ENCODE results near the gene LOC101059915.
"Not testable (repeated sequence)": the region's sequence is repeated elsewhere in the genome, so short reads cannot be mapped to it uniquely, and the experiment has no call there.

LOC101059915 gene

DNA sequence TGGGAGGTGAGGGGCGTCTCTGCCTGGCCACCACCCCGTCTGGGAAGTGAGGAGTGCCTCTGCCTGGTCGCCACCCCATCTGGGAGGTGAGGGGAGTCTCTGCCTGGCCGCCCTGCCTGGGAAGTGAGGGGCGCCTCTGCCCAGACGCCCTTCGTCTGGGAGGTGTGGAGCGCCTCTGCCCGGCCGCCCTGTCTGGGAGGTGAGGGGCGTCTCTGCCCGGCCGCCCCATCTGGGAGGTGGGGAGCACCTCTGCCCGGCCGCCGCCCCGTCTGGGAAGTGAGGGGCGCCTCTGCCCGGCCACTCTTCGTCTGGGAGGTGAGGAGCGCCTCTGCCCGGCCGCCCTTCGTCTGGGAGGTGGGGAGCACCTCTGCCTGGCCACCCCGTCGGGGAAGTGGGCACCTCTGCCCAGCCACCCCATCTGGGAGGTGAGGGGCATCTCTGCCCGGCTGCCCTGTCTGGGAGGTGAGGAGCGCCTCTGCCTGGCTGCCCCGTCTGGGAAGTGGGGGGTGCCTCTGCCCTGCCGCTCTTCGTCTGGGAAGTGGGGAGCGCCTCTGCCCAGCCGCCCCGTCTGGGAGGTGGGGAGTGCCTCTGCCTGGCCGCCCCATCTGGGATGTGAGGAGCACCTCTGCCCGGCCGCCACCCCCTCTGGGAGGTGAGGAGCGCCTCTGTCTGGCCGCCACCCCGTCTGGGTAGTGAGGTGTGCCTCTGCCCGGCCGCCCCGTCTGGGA lies 8.9 kb downstream of the LOC101059915 start:
- not testable (repeated sequence) for DNase-seq; H3K4me3 Mint-ChIP-seq; H3K9me3 Mint-ChIP-seq; H3K27ac Mint-ChIP-seq; H3K36me3 Mint-ChIP-seq (ENCODE audit: low read depth); H3K4me1 Mint-ChIP-seq (ENCODE audit: low read depth)
- H3K27me3 Mint-ChIP-seq = peaks cover 52% of the 10 kb centered on the region

DNA sequence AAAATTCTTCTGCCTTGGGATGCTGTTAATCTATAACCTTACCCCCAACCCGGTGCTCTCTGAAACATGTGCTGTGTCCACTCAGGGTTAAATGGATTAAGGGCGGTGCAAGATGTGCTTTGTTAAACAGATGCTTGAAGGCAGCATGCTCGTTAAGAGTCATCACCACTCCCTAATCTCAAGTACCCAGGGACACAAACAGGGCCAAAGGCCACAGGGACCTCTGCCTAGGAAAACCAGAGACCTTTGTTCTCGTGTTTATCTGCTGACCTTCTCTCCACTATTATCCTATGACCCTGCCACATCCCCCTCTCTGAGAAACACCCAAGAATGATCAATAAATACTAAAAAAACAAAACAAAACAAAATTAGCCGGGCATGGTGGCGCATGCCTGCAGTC lies 9.8 kb downstream of the LOC101059915 start:
- not testable (repeated sequence) for H3K4me1 Mint-ChIP-seq (ENCODE audit: low read depth); H3K27ac Mint-ChIP-seq; H3K4me3 Mint-ChIP-seq; H3K36me3 Mint-ChIP-seq (ENCODE audit: low read depth); DNase-seq; H3K9me3 Mint-ChIP-seq
- H3K27me3 Mint-ChIP-seq = peaks cover 48% of the 10 kb centered on the region

DNA sequence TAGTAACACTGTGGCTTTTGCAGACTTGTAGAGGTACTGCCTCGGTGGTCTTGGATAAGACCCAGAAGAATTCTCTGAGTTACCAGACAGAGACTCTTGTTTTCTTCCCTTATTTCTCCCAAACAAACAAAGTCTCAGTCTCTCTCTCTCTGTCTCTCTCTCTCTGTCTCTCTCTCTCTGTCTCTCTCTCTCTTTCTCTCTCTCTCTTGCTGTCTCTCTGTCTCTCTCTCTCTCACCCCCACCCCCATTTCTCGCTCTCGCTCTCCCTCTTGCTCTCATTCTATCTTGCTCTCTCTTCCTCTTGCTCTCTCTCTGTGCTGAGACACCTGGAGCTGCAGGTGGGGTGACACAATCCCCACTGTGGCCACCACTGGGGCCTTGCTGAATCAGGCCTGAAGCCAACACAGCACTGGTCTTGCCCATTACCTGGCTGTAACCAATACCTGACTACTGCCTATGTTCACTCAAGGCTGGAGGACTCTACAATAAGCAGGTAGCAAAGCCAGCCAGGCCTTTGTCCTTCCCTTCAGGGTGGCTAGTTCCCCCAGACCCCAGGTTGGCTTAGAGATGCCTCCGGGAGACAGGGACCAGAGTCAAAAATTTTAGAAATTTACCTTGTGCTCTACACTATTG lies 12.3 kb downstream of the LOC101059915 start:
- H3K27me3 Mint-ChIP-seq = peaks cover 32% of the 10 kb centered on the region
- no peaks in the 10 kb centered on the region for H3K36me3 Mint-ChIP-seq (ENCODE audit: low read depth)
- H3K4me1 Mint-ChIP-seq (ENCODE audit: low read depth) = no peaks in the 10 kb centered on the region
- no peak overlapping the region for H3K4me3 Mint-ChIP-seq
- DNase-seq = no peak
- no peaks in the 10 kb centered on the region for H3K9me3 Mint-ChIP-seq
- H3K27ac Mint-ChIP-seq = no peak overlapping the region

DNA sequence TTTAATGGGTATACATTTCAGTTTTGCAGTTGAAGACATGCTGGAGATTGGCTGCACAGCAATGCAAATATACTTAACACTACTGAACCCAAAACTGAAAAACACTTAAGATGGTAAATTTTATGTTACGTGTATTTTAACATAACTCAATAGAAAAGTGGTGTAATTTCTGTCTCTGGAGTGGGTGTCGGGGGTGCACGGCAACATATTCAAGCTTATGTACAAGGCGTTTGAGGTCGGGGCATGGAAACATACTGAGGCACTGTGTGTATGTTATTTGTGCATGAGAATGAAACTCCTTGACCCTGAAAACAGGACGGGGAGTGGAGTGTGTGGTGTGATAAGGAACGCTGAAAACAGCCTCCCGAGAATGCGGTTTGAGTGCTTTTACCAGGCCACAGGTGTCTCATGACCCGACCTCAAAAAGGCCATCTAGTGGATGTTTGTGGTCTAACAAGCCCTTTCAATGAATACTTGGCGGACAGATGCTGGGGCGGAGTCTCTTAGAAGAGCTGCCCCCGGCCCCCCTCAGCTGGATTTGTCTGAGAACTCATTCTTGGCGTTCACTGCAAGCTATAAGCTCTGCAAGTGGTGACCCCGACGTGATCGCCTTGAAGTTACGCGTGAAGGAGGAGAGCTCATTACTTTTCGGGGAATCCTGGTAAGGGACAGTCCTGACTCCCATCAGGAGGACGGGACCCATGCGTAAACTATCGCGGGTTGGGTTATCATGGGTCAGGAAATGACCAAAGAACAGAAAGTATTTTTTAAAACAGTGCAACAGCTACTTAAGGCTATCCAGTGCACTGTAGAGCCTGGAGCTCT lies 29.5 kb downstream of the LOC101059915 start:
- not testable (repeated sequence) for H3K36me3 Mint-ChIP-seq (ENCODE audit: low read depth); H3K9me3 Mint-ChIP-seq; H3K4me1 Mint-ChIP-seq (ENCODE audit: low read depth); H3K27me3 Mint-ChIP-seq; H3K4me3 Mint-ChIP-seq; DNase-seq; H3K27ac Mint-ChIP-seq

DNA sequence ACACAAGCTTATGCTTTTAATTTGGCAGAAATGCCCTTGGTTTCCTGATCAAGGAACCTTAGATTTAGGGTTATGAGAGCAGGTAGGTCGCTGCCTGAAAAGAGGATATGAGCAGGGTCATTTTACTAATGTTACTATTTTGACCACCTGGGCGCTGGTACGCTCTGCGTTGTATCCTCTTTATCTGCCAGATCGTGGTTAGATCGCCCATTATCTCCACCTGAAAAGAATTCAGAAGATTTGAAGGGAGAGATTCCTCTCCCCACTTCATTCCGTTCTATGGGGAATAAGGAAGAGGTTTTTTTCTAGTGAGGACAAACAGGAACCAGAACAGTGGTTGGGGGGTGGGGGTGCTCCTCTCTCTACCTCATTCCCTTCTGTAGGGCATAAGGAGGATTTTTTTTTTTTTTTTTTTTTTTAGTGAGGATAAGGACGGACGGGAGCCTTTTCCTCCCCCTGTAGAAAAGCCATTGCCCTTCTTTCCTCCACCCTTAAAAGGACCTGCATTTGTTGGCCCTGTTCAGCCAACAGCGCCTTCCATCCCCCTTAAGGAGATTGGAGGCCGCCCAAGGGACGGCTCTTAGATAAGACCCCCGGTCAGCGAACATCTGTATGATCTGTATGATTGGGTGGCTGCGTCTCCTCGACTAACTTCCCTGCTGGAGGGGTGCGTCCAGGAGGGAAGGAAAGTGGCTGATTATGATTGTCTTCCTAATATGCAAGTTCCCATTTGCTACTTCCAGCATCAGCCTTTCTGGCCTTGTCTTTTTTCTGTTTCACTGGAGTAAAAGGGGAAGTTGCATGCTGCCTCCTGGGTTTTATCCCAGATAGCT lies 30.3 kb downstream of the LOC101059915 start:
- DNase-seq; H3K36me3 Mint-ChIP-seq (ENCODE audit: low read depth); H3K4me3 Mint-ChIP-seq; H3K9me3 Mint-ChIP-seq; H3K27ac Mint-ChIP-seq; H3K27me3 Mint-ChIP-seq; H3K4me1 Mint-ChIP-seq (ENCODE audit: low read depth): not testable (repeated sequence)

DNA sequence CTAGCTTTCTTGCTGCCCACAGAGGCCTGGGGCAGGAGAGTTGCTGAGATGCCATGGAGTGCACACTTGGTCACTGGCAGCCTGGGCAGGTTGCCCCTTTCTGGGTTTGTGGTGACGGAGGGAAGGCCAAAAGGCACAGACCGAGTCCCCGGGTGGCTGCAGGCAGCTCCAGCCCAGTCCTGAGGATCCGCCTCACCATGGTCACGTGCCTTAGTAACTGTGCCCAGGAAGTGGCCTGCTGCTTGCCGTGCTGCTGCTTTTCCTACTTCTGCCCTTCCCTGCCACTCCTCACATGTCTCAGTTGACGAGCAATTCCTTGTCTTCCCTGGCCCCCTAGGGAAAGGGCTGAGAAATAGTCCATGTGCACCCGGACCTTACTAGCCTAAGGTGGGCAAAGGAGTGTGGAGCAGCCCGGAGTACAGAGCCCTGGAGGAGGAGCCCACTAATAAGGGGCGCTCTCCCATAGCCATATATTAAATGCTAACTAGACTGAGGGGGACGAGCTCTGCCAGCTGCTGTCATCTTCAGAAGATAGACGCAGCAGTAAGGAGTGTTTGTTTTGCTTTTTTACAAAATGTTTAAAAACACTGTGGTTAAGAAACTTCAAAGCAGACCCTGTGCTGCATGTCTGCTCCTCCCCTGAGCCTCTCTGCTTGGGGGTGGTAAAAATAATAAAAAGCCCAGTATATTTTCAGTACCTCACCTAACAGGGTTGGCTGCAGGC lies 31.1 kb downstream of the LOC101059915 start:
- not testable (repeated sequence) for H3K27me3 Mint-ChIP-seq; H3K4me3 Mint-ChIP-seq; H3K9me3 Mint-ChIP-seq; H3K36me3 Mint-ChIP-seq (ENCODE audit: low read depth); H3K4me1 Mint-ChIP-seq (ENCODE audit: low read depth); H3K27ac Mint-ChIP-seq; DNase-seq

DNA sequence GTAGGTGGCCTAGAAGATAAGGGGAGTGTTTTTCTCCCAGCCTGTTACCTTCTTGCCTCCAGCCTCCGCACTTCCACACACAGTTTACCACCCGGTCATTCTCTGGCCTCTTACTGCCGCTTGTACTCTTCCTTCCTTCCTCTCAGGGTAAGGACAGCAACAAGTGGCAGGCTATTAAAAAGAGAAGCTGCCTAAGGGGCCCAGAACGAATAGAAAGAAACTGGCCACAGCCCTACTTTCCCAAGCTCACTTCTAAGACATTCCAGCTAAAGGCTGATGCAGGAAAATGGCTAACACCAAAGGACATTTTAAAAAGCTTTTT lies 31.6 kb downstream of the LOC101059915 start:
- H3K27ac Mint-ChIP-seq; H3K27me3 Mint-ChIP-seq; H3K4me3 Mint-ChIP-seq; DNase-seq; H3K4me1 Mint-ChIP-seq (ENCODE audit: low read depth); H3K9me3 Mint-ChIP-seq; H3K36me3 Mint-ChIP-seq (ENCODE audit: low read depth): not testable (repeated sequence)

DNA sequence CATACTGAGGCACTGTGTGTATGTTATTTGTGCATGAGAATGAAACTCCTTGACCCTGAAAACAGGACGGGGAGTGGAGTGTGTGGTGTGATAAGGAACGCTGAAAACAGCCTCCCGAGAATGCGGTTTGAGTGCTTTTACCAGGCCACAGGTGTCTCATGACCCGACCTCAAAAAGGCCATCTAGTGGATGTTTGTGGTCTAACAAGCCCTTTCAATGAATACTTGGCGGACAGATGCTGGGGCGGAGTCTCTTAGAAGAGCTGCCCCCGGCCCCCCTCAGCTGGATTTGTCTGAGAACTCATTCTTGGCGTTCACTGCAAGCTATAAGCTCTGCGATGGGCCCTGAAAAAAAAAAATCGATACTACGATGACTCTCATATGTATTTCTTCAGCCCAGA lies 35.5 kb downstream of the LOC101059915 start:
- H3K4me1 Mint-ChIP-seq (ENCODE audit: low read depth); DNase-seq; H3K9me3 Mint-ChIP-seq; H3K27ac Mint-ChIP-seq; H3K36me3 Mint-ChIP-seq (ENCODE audit: low read depth); H3K4me3 Mint-ChIP-seq; H3K27me3 Mint-ChIP-seq: not testable (repeated sequence)

DNA sequence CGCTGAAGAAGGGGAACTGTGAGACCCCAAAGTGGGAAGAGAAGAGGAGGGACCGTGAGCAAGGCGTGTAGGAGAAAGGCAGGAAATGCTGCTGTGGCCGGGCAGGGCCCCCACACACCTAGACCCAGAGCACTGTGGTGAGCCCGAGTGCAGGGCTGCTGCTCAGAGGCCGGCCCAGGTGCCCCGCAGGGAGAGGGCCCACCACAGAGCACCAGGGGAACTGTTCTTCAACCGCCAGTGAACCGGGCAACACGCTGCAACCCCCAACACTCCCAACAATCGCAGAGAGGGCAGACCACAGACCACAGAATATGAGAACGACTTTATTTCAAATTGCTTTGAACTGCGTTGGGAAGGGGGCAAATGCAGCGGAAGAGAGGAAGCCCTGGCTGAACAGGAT lies 46.7 kb downstream of the LOC101059915 start:
- not testable (repeated sequence) for H3K27ac Mint-ChIP-seq; H3K9me3 Mint-ChIP-seq; DNase-seq; H3K36me3 Mint-ChIP-seq (ENCODE audit: low read depth); H3K4me3 Mint-ChIP-seq; H3K4me1 Mint-ChIP-seq (ENCODE audit: low read depth); H3K27me3 Mint-ChIP-seq

DNA sequence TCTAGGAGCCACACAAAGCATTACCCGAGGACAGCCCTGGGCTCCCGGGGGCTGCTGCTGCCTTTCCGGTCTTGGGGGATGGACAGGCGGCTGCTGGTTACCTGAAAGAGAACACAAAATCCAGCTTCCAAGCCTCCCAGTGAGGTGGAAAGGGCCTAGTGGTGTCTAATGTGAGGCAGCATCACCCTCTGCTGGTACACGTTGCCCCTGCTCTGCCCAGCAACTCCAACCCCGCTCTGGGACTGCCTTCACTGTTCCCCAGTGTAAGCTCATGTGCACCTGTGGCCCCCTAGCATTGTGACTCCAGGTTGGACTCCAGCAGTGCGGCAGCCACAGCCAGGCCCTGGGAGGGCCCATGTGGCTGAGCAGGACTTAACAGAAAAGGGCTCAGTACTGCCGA lies 48.2 kb downstream of the LOC101059915 start:
- DNase-seq; H3K27me3 Mint-ChIP-seq; H3K4me1 Mint-ChIP-seq (ENCODE audit: low read depth); H3K4me3 Mint-ChIP-seq; H3K9me3 Mint-ChIP-seq; H3K36me3 Mint-ChIP-seq (ENCODE audit: low read depth); H3K27ac Mint-ChIP-seq: not testable (repeated sequence)

DNA sequence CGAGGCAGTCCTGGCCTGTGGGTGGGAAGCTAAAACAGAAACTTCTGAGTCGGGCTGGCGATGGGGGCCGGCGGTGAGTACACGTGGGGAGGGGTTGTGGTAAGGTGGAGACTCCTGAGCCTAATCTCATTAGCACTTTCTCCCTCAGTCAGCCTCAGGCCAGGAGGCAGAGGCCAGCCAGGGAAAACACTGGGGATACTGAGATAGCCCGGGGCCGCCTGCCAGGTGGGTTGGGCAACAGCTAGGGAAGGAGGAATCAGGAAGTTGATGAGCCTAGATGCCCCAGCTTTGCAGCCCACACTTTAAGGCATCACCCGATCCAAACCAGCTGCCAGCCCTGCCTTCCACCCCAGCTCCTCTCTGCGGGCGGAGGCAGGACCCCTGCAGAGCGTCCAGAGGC lies 49.0 kb downstream of the LOC101059915 start:
- not testable (repeated sequence) for H3K27me3 Mint-ChIP-seq; H3K4me1 Mint-ChIP-seq (ENCODE audit: low read depth); H3K9me3 Mint-ChIP-seq; H3K4me3 Mint-ChIP-seq; H3K36me3 Mint-ChIP-seq (ENCODE audit: low read depth); H3K27ac Mint-ChIP-seq; DNase-seq

DNA sequence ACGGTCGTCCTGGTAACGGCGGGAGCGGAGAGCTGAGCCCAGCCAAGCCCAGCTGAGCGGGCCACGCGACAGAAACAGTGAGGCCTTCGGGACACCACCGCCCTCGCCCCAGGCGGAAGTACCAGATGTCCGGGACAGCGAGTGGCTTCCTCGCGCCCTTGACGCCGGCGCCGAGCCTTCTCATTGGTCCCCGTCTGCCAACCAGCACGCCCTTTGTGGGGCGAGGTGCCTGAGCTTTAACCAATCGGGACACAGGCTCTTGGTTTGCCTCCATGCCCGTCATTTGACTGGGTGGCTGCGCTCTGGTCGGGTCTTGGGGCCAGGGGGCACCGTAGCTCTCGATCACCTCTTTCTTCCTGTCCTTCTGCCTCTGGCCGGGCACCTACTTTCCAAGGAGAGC lies 50.8 kb downstream of the LOC101059915 start, which contains the start of gene CXorf49:
TSS of gene CXorf49 (minus strand) at position 101 of the 400 bp plus-strand sequence. CDS start 134 bp downstream, outside the sequence.
- H3K27ac Mint-ChIP-seq; H3K27me3 Mint-ChIP-seq; H3K4me3 Mint-ChIP-seq; H3K36me3 Mint-ChIP-seq (ENCODE audit: low read depth); H3K9me3 Mint-ChIP-seq; H3K4me1 Mint-ChIP-seq (ENCODE audit: low read depth); DNase-seq: not testable (repeated sequence)

DNA sequence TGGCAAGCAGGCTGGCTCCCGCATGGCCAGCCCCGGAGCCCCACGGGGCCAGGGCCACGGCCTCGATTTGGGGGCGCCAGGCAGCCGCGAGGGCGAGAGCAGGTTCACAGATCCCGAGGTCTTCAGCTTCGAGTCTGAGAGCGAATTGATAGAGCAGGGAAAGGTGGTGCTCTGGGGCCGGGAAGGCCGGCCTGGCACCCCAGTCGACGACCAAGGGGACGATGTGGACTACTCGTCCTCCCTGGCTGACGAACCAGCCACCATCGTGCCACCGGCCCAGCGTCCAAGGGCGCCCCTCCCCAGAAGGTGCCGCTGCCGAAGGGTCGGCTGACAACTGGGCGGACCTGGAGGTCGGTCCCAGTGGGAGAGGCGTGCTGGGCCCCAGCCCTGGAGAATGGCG lies 51.8 kb downstream of the LOC101059915 start:
- not testable (repeated sequence) for H3K36me3 Mint-ChIP-seq (ENCODE audit: low read depth); H3K9me3 Mint-ChIP-seq; H3K27me3 Mint-ChIP-seq; H3K4me1 Mint-ChIP-seq (ENCODE audit: low read depth); H3K4me3 Mint-ChIP-seq; H3K27ac Mint-ChIP-seq
- peak; percentile 27 for DNase-seq

DNA sequence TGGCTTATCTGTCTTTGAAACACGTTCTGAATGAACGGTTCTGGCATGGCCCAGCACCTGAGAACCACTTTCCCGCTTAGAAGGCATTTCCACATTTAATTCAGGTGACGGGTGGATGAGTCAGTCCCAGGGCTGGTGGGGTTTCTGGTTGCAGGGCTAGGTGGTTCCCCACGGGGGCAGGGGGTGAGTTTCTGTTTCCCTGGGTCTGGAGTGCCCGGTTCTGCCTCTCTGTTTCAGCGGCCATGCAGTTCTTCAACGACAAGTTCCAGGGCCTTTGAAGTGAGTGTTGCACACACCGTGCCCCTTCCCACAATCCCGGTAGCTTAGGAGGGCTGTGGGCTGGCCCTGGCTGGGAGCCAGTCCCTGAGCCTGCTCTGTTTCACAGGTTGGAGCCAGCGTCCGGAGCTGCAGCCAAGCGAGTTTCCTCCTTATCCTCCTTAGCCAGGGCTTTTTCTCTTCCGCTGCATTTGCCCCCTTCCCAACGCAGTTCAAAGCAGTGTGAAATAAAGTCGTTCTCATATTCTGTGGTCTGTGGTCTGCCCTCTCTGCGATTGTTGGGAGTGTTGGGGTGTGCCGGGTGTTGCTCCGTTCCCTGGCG lies 53.0 kb downstream of the LOC101059915 start:
- H3K4me1 Mint-ChIP-seq (ENCODE audit: low read depth); DNase-seq; H3K4me3 Mint-ChIP-seq; H3K27ac Mint-ChIP-seq; H3K36me3 Mint-ChIP-seq (ENCODE audit: low read depth); H3K27me3 Mint-ChIP-seq; H3K9me3 Mint-ChIP-seq: not testable (repeated sequence)

Measured in activated T-cell treated with anti-CD3 and anti-CD28 coated beads, Interleukin-2, amount 50 U/mL, for 24 hours (primary cell).